ENCODE results near the gene CACNA1C. TPM values are rescaled to one million over a fixed set of nuclear protein-coding genes. Genes with fewer than 3 reads are reported as not detected.

Gene CACNA1C
- total RNA-seq, 3 donors from 2014 or later = 2.6 to 11.8 (median 9.5) TPM

DNA sequence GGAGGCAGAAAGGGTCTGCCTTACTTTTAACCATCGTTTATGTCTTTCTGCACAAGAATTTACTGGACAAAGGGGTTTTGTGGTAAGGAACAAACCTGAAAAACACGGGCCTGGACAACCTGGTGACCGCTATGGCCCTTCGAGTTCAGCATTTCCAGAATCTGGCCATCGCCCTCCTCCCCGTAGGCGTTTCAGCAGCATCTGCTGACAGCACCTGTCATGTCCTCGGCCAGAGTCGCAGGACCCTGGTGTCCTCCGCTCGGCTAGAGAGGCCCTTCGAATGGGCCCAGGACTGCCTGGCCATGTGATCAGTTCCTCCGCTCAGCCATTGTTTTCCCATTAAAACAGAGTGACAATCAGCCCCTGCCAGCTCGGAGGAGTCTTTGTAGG is 599.2 kb downstream of the CACNA1C start:
- Histone ChIP-seq H3K36me3 (no peaks in the 10 kb centered on the region), H3K27ac (no peak overlapping the region), H3K4me1 (no peaks in the 10 kb centered on the region), H3K4me3 (no peak overlapping the region), H3K27me3 (no peaks in the 10 kb centered on the region), H3K9me3 (no peaks in the 10 kb centered on the region)
- DNase-seq (ENCODE audit: low spot score in 2 of 2) = no peak
- TF ChIP-seq, protein P1, sequence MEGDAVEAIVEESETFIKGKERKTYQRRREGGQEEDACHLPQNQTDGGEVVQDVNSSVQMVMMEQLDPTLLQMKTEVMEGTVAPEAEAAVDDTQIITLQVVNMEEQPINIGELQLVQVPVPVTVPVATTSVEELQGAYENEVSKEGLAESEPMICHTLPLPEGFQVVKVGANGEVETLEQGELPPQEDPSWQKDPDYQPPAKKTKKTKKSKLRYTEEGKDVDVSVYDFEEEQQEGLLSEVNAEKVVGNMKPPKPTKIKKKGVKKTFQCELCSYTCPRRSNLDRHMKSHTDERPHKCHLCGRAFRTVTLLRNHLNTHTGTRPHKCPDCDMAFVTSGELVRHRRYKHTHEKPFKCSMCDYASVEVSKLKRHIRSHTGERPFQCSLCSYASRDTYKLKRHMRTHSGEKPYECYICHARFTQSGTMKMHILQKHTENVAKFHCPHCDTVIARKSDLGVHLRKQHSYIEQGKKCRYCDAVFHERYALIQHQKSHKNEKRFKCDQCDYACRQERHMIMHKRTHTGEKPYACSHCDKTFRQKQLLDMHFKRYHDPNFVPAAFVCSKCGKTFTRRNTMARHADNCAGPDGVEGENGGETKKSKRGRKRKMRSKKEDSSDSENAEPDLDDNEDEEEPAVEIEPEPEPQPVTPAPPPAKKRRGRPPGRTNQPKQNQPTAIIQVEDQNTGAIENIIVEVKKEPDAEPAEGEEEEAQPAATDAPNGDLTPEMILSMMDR (IDR thresholded peaks at IDR 0.05) = no peak
- TF ChIP-seq POLR2AphosphoS5 (IDR thresholded peaks at IDR 0.05) (no peak), POLR2A (IDR thresholded peaks at IDR 0.05) (no peak)
- intact Hi-C loops (cut with DNase I; ENCODE audit: low total_unique reads) = no loop called here

DNA sequence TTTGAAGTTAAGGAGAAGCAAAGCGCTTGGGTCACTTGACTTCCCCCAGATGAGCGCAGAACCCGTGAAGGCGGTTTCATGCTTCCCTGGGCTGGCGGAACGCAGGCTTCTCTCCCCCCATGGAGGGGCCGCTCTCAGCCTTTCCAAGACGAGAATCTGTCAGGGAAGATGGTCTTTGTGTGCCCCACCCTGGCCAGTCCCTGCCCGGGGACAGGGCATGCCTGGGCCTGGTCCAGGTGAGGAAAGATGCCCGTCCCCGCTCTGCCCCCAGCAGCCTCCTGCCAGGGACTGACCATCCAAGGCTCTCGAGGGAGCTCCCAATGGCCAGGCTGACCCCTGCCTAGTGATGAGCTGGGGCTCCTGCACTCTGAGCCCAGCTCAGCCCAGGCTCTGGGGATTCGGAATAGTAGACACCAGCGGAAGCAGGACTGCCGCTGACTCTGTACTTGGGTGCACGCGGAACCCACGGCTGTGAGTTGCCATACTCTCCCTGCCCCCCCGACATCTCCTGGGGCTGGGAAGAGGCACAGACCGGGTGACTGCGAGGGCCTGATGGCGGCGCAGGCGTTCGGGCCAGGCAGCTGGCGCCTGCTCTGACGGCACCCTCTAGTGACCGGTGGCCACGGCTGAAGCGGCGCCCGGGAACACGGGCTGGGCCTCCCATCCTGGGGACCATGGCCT is 599.8 kb downstream of the CACNA1C start:
- intact Hi-C loops (cut with DNase I; ENCODE audit: low total_unique reads) = no loop called here
- no peaks in the 10 kb centered on the region for H3K27me3 ChIP-seq
- H3K4me1 ChIP-seq = no peaks in the 10 kb centered on the region
- no peak overlapping the region for H3K27ac ChIP-seq
- H3K36me3 ChIP-seq = no peaks in the 10 kb centered on the region
- no peak for DNase-seq (ENCODE audit: low spot score in 2 of 2)
- TF ChIP-seq, protein P1 (IDR thresholded peaks at IDR 0.05) = no peak
- TF ChIP-seq POLR2AphosphoS5 (IDR thresholded peaks at IDR 0.05) (no peak), POLR2A (IDR thresholded peaks at IDR 0.05) (no peak)
- H3K4me3 ChIP-seq = no peak overlapping the region
- no peaks in the 10 kb centered on the region for H3K9me3 ChIP-seq

DNA sequence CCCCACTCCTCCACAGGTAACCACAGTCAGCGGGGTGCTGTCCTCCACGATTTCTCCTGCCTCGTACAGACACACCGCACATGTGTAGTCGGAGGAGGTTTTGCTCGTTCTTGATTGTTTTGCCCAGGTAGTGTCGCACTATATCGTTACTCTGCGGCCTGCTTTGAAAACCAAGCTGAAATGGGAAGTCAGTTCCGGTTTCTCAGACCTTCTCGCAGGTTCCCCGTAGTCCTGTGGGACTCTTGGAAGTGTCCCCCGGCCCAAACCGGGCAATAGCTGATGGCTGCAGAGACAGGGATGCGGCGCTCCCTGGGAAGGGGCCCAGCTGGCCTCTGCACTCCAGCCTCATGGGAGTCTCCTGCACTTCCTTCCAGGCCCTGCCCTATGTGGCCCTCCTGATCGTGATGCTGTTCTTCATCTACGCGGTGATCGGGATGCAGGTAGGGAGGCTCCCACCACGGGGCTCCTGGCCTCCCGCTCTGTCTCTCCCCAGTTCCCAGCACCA is 600.7 kb downstream of the CACNA1C start:
- intact Hi-C loops (cut with DNase I; ENCODE audit: low total_unique reads) = no loop called here
- no peaks in the 10 kb centered on the region for H3K4me1 ChIP-seq
- H3K36me3 ChIP-seq = no peaks in the 10 kb centered on the region
- no peaks in the 10 kb centered on the region for H3K27me3 ChIP-seq
- H3K9me3 ChIP-seq = no peaks in the 10 kb centered on the region
- H3K4me3 ChIP-seq = no peak overlapping the region
- no peak for DNase-seq (ENCODE audit: low spot score in 2 of 2)
- TF ChIP-seq POLR2A (IDR thresholded peaks at IDR 0.05) = no peak
- TF ChIP-seq, protein P1 (IDR thresholded peaks at IDR 0.05) = no peak
- TF ChIP-seq POLR2AphosphoS5 (IDR thresholded peaks at IDR 0.05) = no peak
- no peak overlapping the region for H3K27ac ChIP-seq

DNA sequence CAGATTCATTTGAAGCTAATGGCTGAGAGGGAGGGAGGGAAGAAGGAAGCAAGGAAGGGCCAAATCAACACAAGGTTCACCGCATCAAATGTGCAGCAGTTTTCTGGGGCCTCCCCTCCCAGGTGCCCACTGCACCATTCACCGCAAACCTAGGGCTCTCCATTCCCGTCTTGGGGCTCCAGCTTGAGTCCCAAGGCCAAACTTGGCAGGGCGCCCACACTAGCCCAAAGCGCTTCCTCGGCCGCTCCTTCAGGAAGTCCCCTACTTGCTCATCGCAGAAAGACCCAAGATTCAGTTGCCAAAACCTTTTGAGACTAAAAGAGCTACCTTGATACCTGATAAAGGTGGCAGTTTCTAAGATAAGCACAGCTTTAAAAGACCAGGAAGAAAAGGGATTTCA is 601.5 kb downstream of the CACNA1C start:
- H3K9me3 ChIP-seq = no peaks in the 10 kb centered on the region
- intact Hi-C loops (cut with DNase I; ENCODE audit: low total_unique reads) = no loop called here
- no peaks in the 10 kb centered on the region for H3K4me1 ChIP-seq
- H3K4me3 ChIP-seq = no peak overlapping the region
- no peaks in the 10 kb centered on the region for H3K27me3 ChIP-seq
- TF ChIP-seq, protein P1 (IDR thresholded peaks at IDR 0.05) = no peak
- no peak for TF ChIP-seq POLR2AphosphoS5 (IDR thresholded peaks at IDR 0.05)
- no peak for TF ChIP-seq POLR2A (IDR thresholded peaks at IDR 0.05)
- no peak overlapping the region for H3K27ac ChIP-seq
- no peak for DNase-seq (ENCODE audit: low spot score in 2 of 2)
- H3K36me3 ChIP-seq = no peaks in the 10 kb centered on the region

DNA sequence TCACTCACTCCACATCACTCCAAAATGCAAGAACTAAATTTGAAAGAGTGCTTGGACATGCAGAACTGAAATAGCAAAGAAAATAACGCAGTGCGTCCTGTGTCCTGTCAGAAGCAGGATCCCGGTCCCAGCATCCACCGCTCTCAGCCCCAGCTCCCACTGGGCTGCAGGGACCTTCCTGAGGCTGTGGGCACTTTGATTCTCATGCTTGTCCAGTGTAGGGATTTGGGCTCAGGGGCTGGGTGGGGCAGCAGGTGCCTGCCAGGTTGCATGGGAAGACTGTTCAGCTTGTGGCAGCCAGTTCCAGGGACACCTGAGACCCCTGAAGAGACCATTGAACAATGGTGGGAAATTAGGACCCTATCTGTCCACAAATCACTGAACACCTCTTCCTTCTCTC is 602.0 kb downstream of the CACNA1C start:
- no peaks in the 10 kb centered on the region for H3K4me1 ChIP-seq
- no peak for DNase-seq (ENCODE audit: low spot score in 2 of 2)
- no peaks in the 10 kb centered on the region for H3K27me3 ChIP-seq
- H3K36me3 ChIP-seq = no peaks in the 10 kb centered on the region
- no peak overlapping the region for H3K27ac ChIP-seq
- H3K4me3 ChIP-seq = no peak overlapping the region
- no peak for TF ChIP-seq POLR2AphosphoS5 (IDR thresholded peaks at IDR 0.05)
- no peak for TF ChIP-seq POLR2A (IDR thresholded peaks at IDR 0.05)
- TF ChIP-seq, protein P1 (IDR thresholded peaks at IDR 0.05) = no peak
- H3K9me3 ChIP-seq = no peaks in the 10 kb centered on the region
- intact Hi-C loops (cut with DNase I; ENCODE audit: low total_unique reads) = no loop called here
